Neural cell (in vitro differentiated cells): ENCODE data around the gene ANKRD1. TPM values are rescaled to one million over a fixed set of nuclear protein-coding genes. Genes with fewer than 3 reads are reported as not detected.

Experiments
- H2AFZ ChIP-seq: fragments of 200-600, 300-800 bp; sonication (generic), shearing (Covaris generic); 2 replicates; pipeline ENCODE4 v1.6.0; 2014; ENCODE audit warnings: low read depth, mild to moderate bottlenecking, antibody characterized with exemption, low read length, moderate library complexity
- H3F3A ChIP-seq: fragments of 200-600 bp; shearing (Covaris generic); 2 replicates; pipeline ENCODE4 v1.6.1; 2016; ENCODE audit warnings: mild to moderate bottlenecking, moderate library complexity, mixed read lengths, antibody characterized with exemption, low read length; ENCODE audit not compliant: insufficient read depth, poor library complexity, severe bottlenecking
- H3K27ac ChIP-seq: fragments of 200-600, 300-800 bp; sonication (generic), shearing (Covaris generic); 2 replicates; pipeline ENCODE4 v1.5.1; 2014; ENCODE audit warnings: mild to moderate bottlenecking, low read length, moderate library complexity
- H3K27me3 ChIP-seq: fragments of 300-800, 200-600 bp; sonication (generic), shearing (Covaris generic); 2 replicates; pipeline ENCODE4 v1.6.0; 2014; ENCODE audit warnings: mild to moderate bottlenecking, low read depth, low read length, moderate library complexity; ENCODE audit not compliant: insufficient read depth
- H3K36me3 ChIP-seq: fragments of 300-800, 200-600 bp; sonication (generic), shearing (Covaris generic); 2 replicates; pipeline ENCODE4 v1.5.1; 2014; ENCODE audit warnings: mild to moderate bottlenecking, antibody characterized with exemption, low read length, moderate library complexity; ENCODE audit not compliant: insufficient read depth
- H3K4me2 ChIP-seq: fragments of 300-800, 200-600 bp; sonication (generic), shearing (Covaris generic); 2 replicates; pipeline ENCODE4 v1.6.0; 2014; ENCODE audit warnings: mild to moderate bottlenecking, low read length
- H3K4me3 ChIP-seq: fragments of 300-800, 200-600 bp; sonication (generic), shearing (Covaris generic); 2 replicates; pipeline ENCODE4 v1.5.1; 2014; ENCODE audit warnings: mild to moderate bottlenecking, low read length, moderate library complexity
- H3K79me2 ChIP-seq: fragments of 200-600 bp; shearing (Covaris generic); replicated peaks from 2 replicates; pipeline ENCODE4 v1.6.0; 2014; ENCODE audit warnings: mild to moderate bottlenecking, low read length, moderate library complexity; ENCODE audit not compliant: insufficient read depth
- H3K9ac ChIP-seq: fragments of 300-800, 200-600 bp; sonication (generic), shearing (Covaris generic); 2 replicates; pipeline ENCODE4 v1.6.1; 2016; ENCODE audit warnings: mild to moderate bottlenecking, low read length, mixed read lengths
- H3K9me2 ChIP-seq: fragments of 200-600 bp; shearing (Covaris generic); 2 replicates; pipeline ENCODE4 v1.6.1; 2016; ENCODE audit warnings: mild to moderate bottlenecking, low read length, mixed read lengths; ENCODE audit not compliant: insufficient read depth
- H3K9me3 ChIP-seq: fragments of 200-600, 300-800 bp; sonication (generic), shearing (Covaris generic); 2 replicates; pipeline ENCODE4 v1.6.1; 2016; ENCODE audit warnings: mild to moderate bottlenecking, mixed run types, low read length, moderate library complexity, mixed read lengths
- H4K20me1 ChIP-seq: fragments of 200-600 bp; shearing (Covaris generic); 2 replicates; pipeline ENCODE4 v1.6.1; 2016; ENCODE audit warnings: mild to moderate bottlenecking, mixed run types; ENCODE audit not compliant: insufficient read depth
- CTCF ChIP-seq: fragments of 450-650 bp; IDR thresholded peaks from 2 replicates; pipeline ENCODE4 v1.5.1; 2014; ENCODE audit warnings: antibody characterized with exemption, mild to moderate bottlenecking, moderate library complexity; ENCODE audit not compliant: poor library complexity, severe bottlenecking
- EP300 ChIP-seq: fragments of 450-650 bp; conservative IDR thresholded peaks from 2 replicates; pipeline ENCODE4 v1.6.1; 2014; ENCODE audit warnings: antibody characterized with exemption, mild to moderate bottlenecking, moderate library complexity; ENCODE audit not compliant: poor library complexity, severe bottlenecking
- EZH2 ChIP-seq: fragments of 200-600, 300-800 bp; shearing (Covaris generic), sonication (generic); IDR thresholded peaks from 2 replicates; pipeline ENCODE4 v1.6.1; 2014; ENCODE audit warnings: antibody characterized with exemption, low read length, borderline replicate concordance, mild to moderate bottlenecking; ENCODE audit not compliant: insufficient read depth, poor library complexity, severe bottlenecking
- MXI1 ChIP-seq: fragments of 450-650 bp; conservative IDR thresholded peaks from 2 replicates; pipeline ENCODE4 v1.6.1; 2014; ENCODE audit warnings: antibody characterized with exemption, mild to moderate bottlenecking; ENCODE audit not compliant: poor library complexity, severe bottlenecking
- POLR2AphosphoS5 ChIP-seq: IDR thresholded peaks from 2 replicates; pipeline ENCODE4 v1.6.1; 2012
- RAD21 ChIP-seq: fragments of 450-650 bp; conservative IDR thresholded peaks from 2 replicates; pipeline ENCODE4 v1.6.1; 2014; ENCODE audit warnings: antibody characterized with exemption, mild to moderate bottlenecking, moderate library complexity
- REST ChIP-seq: IDR thresholded peaks from 2 replicates; pipeline ENCODE4 v1.6.1; 2012; ENCODE audit warnings: borderline replicate concordance
- SMC3 ChIP-seq: fragments of 450-650 bp; conservative IDR thresholded peaks from 2 replicates; pipeline ENCODE4 v1.6.1; 2014; ENCODE audit warnings: antibody characterized with exemption, mild to moderate bottlenecking, moderate library complexity; ENCODE audit not compliant: poor library complexity
- TAF1 ChIP-seq: IDR thresholded peaks from 2 replicates; pipeline ENCODE4 v1.6.1; 2012; ENCODE audit warnings: low read depth
- polyA plus RNA-seq: library from polyadenylated mRNA; depleted of rRNA; stranded (reverse); fragments of >200 nt; gene quantifications from 2 replicates; pipeline ENCODE4 v1.2.3, GENCODE V29; 2014

Gene ANKRD1
- polyA plus RNA-seq, 1 donor from 2014 or later = not detected

- no peaks in the 10 kb centered on the region for H3K9me2 ChIP-seq
- H3K79me2 ChIP-seq = peaks cover 23% of the 10 kb centered on the region
- TF ChIP-seq POLR2AphosphoS5 (peak; percentile 84), EP300 (no peak), TAF1 (peak; percentile 47), EZH2 (no peak), MXI1 (peak; percentile 90)
- H3K4me3 ChIP-seq = peak within 1 kb of the TSS; percentile 87
- peak within 1 kb of the TSS; percentile 51 for H3K27ac ChIP-seq
- no peaks in the 10 kb centered on the region for H4K20me1 ChIP-seq
- H3K4me2 ChIP-seq = peak within 1 kb of the TSS; percentile 89
- peak within 1 kb of the TSS; percentile 92 for H2AFZ ChIP-seq
- no peaks in the 10 kb centered on the region for H3K36me3 ChIP-seq
- H3F3A ChIP-seq = no peaks in the 10 kb centered on the region
- H3K9ac ChIP-seq = peak within 1 kb of the TSS; percentile 74
- H3K9me3 ChIP-seq = no peaks in the 10 kb centered on the region
- H3K27me3 ChIP-seq = no peaks in the 10 kb centered on the region
Observed at GRCh38 chr10:90871766-90872647, 48.9 kb downstream of the ANKRD1 start, which contains the start of gene RPP30. Gene RPP30, plus strand, starts transcription at chr10:90871974. Its CDS starts 13 bp downstream, at chr10:90871987.

GRCh38 chr10:90871279-90871765 lies 49.6 kb downstream of the ANKRD1 start:
- no peaks in the 10 kb centered on the region for H3K9me3 ChIP-seq
- peaks cover 23% of the 10 kb centered on the region for H3K79me2 ChIP-seq
- peak overlapping the region; percentile 87 for H3K4me3 ChIP-seq
- TF ChIP-seq RAD21 (peak; percentile 82), EZH2 (no peak), SMC3 (peak; percentile 93), CTCF (peak; percentile 89), EP300 (no peak), MXI1 (no peak)
- no peaks in the 10 kb centered on the region for H3K27me3 ChIP-seq
- H3K36me3 ChIP-seq = no peaks in the 10 kb centered on the region
- H3F3A ChIP-seq = no peaks in the 10 kb centered on the region
- H3K4me2 ChIP-seq = peak overlapping the region; percentile 61
- H3K9ac ChIP-seq = peak overlapping the region; percentile 74
- H3K27ac ChIP-seq = peak overlapping the region; percentile 17
- peak overlapping the region; percentile 92 for H2AFZ ChIP-seq
- no peaks in the 10 kb centered on the region for H3K9me2 ChIP-seq
- no peaks in the 10 kb centered on the region for H4K20me1 ChIP-seq

- no peak for TF ChIP-seq RAD21
- TF ChIP-seq SMC3 = no peak
- no peak for TF ChIP-seq REST
- no peak for TF ChIP-seq EP300
- no peak for TF ChIP-seq CTCF
- no peak for TF ChIP-seq TAF1
- TF ChIP-seq EZH2 = no peak
- TF ChIP-seq MXI1 = no peak
- no peak for TF ChIP-seq POLR2AphosphoS5
- no peak overlapping the region for H3K9ac ChIP-seq
- H2AFZ ChIP-seq = no peak overlapping the region
- H3K79me2 ChIP-seq = no peaks in the 10 kb centered on the region
- no peaks in the 10 kb centered on the region for H4K20me1 ChIP-seq
- H3F3A ChIP-seq = no peaks in the 10 kb centered on the region
- no peaks in the 10 kb centered on the region for H3K9me2 ChIP-seq
- H3K4me3 ChIP-seq = no peak overlapping the region
- no peaks in the 10 kb centered on the region for H3K9me3 ChIP-seq
- H3K4me2 ChIP-seq = no peak overlapping the region
- no peaks in the 10 kb centered on the region for H3K27me3 ChIP-seq
- no peaks in the 10 kb centered on the region for H3K36me3 ChIP-seq
- H3K27ac ChIP-seq = no peak overlapping the region
Observed at GRCh38 chr10:90866050-90866598, 54.8 kb downstream of the ANKRD1 start.
